GM23338 (cell line): ENCODE measurements around the gene UNC5B. TPM values are rescaled to one million over a fixed set of nuclear protein-coding genes. Genes with fewer than 3 reads are reported as not detected.

Experiments
- ATAC-seq: fragments of 200-7000 bp; cut with Tn5 transposase; 3 replicates; pipeline ENCODE4 v1.9.1; 2020
- DNase-seq: peaks from one replicate; pipeline ENCODE4 v3.0.0-alpha.2; 2015; ENCODE audit warnings: low spot score
- H2AFZ ChIP-seq: fragments of 200-600 bp; sonication (generic); 2 replicates; pipeline ENCODE4 v1.8.0; 2016; ENCODE audit warnings: antibody characterized with exemption, mild to moderate bottlenecking, moderate library complexity
- H3F3A ChIP-seq: fragments of 200-600 bp; sonication (generic); replicated peaks from 2 replicates; pipeline ENCODE4 v1.8.0; 2017; ENCODE audit warnings: antibody characterized with exemption, mixed run types, low read depth
- H3K27ac ChIP-seq: fragments of 200-600 bp; sonication (generic); 2 replicates; pipeline ENCODE4 v1.6.1; 2016; ENCODE audit warnings: low read depth
- H3K27me3 ChIP-seq: fragments of 200-600 bp; sonication (generic); 2 replicates; pipeline ENCODE4 v1.8.0; 2016; ENCODE audit warnings: mild to moderate bottlenecking, mixed run types, moderate library complexity; ENCODE audit not compliant: insufficient read depth
- H3K36me3 ChIP-seq: fragments of 200-600 bp; sonication (generic); 2 replicates; pipeline ENCODE4 v1.8.0; 2016; ENCODE audit warnings: mild to moderate bottlenecking; ENCODE audit not compliant: insufficient read depth
- H3K4me1 ChIP-seq: fragments of 200-600 bp; sonication (generic); 2 replicates; pipeline ENCODE4 v1.8.0; 2016; ENCODE audit warnings: mild to moderate bottlenecking, moderate library complexity; ENCODE audit not compliant: insufficient read depth
- H3K4me2 ChIP-seq: fragments of 200-600 bp; sonication (generic); 2 replicates; pipeline ENCODE4 v1.7.1; 2017; ENCODE audit warnings: mixed run types
- H3K4me3 ChIP-seq: fragments of 200-600 bp; sonication (generic); 2 replicates; pipeline ENCODE4 v1.6.1; 2016; ENCODE audit warnings: mixed run types
- H3K79me2 ChIP-seq: fragments of 200-600 bp; sonication (generic); replicated peaks from 2 replicates; pipeline ENCODE4 v1.8.0; 2017; ENCODE audit warnings: mild to moderate bottlenecking; ENCODE audit not compliant: insufficient read depth
- H3K9me2 ChIP-seq: fragments of 200-600 bp; sonication (generic); 2 replicates; pipeline ENCODE4 v1.8.0; 2017; ENCODE audit not compliant: insufficient read depth
- H4K20me1 ChIP-seq: fragments of 200-600 bp; sonication (generic); replicated peaks from 2 replicates; pipeline ENCODE4 v1.8.0; 2017; ENCODE audit warnings: mild to moderate bottlenecking; ENCODE audit not compliant: insufficient read depth
- H3K27ac Mint-ChIP-seq: 2 replicates; pipeline ENCODE4 v1.8.0; 2020; ENCODE audit warnings: inconsistent platforms, mild to moderate bottlenecking, moderate library complexity, mixed read lengths
- H3K27me3 Mint-ChIP-seq: 3 replicates; pipeline ENCODE4 v1.8.0; 2022; ENCODE audit warnings: low read depth, mild to moderate bottlenecking, moderate library complexity, mixed read lengths, inconsistent platforms; ENCODE audit not compliant: insufficient read depth, poor library complexity
- H3K36me3 Mint-ChIP-seq: 3 replicates; pipeline ENCODE4 v1.8.0; 2021; ENCODE audit warnings: low read depth, mild to moderate bottlenecking, inconsistent platforms, moderate library complexity, mixed read lengths
- H3K4me1 Mint-ChIP-seq: 3 replicates; pipeline ENCODE4 v1.8.0; 2020; ENCODE audit warnings: mild to moderate bottlenecking, inconsistent platforms, mixed read lengths
- H3K4me3 Mint-ChIP-seq: 3 replicates; pipeline ENCODE4 v1.8.0; 2021; ENCODE audit warnings: moderate library complexity, mild to moderate bottlenecking, inconsistent platforms, mixed read lengths
- H3K9me3 Mint-ChIP-seq: 3 replicates; pipeline ENCODE4 v1.8.0; 2020; ENCODE audit warnings: moderate library complexity, mild to moderate bottlenecking, inconsistent platforms, mixed read lengths
- ETS1 ChIP-seq: IDR thresholded peaks from 2 replicates; pipeline ENCODE4 v1.6.1; 2016; ENCODE audit warnings: antibody characterized with exemption
- EZH2 ChIP-seq: fragments of 200-600 bp; sonication (generic); IDR thresholded peaks from one replicate; pipeline ENCODE4 v1.8.0; 2017; ENCODE audit warnings: antibody characterized with exemption, mild to moderate bottlenecking, low read depth; ENCODE audit not compliant: unreplicated experiment
- NANOG ChIP-seq: IDR thresholded peaks from 2 replicates; pipeline ENCODE4 v1.6.1; 2016; ENCODE audit warnings: antibody characterized with exemption, borderline replicate concordance
- ZNF114 ChIP-seq: fragments of 250-450 bp; sonication (Bioruptor Pico); IDR thresholded peaks from 2 replicates; pipeline ENCODE4 v1.5.0; 2020; ENCODE audit warnings: mild to moderate bottlenecking, moderate library complexity
- ZNF331 ChIP-seq: fragments of 250-450 bp; sonication (Bioruptor Pico); IDR thresholded peaks from 2 replicates; pipeline ENCODE4 v1.5.0; 2020; ENCODE audit warnings: low read depth, mild to moderate bottlenecking, moderate library complexity
- polyA plus RNA-seq: library from polyadenylated mRNA; unstranded; fragments of >200 nt; fragmentation: Nextera tagmentation; extraction: Ambion mirVana; gene quantifications from 2 replicates; pipeline ENCODE4 v1.2.1, GENCODE V29; 2016
- total RNA-seq: library from RNA; depleted of rRNA; stranded (reverse); fragments of >200 nt; shearing (Covaris generic); gene quantifications from 2 replicates; pipeline ENCODE4 v1.2.3, GENCODE V29; 2014
- TF ChIP-seq, protein P1 (sequence below), 2 experiments: fragments of 200-600 bp in 1 of 2; sonication (generic) in 1 of 2; conservative IDR thresholded peaks; 2 replicates each; pipeline versions ENCODE4 v1.5.1 to v1.6.1; 2016 to 2017; ENCODE audit warnings: antibody characterized with exemption in 2 of 2, low read depth in 2 of 2, mild to moderate bottlenecking in 2 of 2, moderate library complexity in 1 of 2

Gene UNC5B
- total and polyA plus RNA-seq, 2 experiments from 2014 or later = 8.0 to 31.2 TPM

DNA sequence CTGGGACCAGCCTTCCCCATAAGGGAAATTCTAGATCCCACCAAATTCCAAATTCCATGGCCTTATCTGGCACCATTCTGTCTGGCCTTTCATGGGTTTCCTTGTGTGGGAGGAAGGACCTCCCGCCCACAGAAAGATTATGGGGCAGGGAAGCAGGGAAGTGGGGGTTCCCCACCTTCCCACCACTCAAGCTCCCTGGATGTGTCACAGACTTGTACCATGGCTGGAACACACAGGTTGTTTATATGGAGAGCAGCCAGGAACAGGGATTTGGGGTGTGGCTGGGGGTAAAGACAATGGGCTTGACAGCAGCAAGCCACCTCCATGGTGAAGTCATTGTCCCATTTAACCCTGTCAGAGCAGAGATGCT, 18.3 kb downstream of the UNC5B start:
- Histone ChIP-seq H3K4me2 (no peak overlapping the region), H3F3A (no peaks in the 10 kb centered on the region), H3K9me2 (no peaks in the 10 kb centered on the region), H3K4me1 (peaks cover 9% of the 10 kb centered on the region; the same call in 1 of the 2 replicates), H3K36me3 (no peaks in the 10 kb centered on the region), H4K20me1 (peaks cover 25% of the 10 kb centered on the region; the same call in 1 of the 2 replicates), H3K27ac (no peak overlapping the region), H3K27me3 (no peaks in the 10 kb centered on the region), H2AFZ (no peak overlapping the region), H3K79me2 (peaks cover 34% of the 10 kb centered on the region), H3K4me3 (no peak overlapping the region)
- ATAC-seq (no peak), DNase-seq (no peak)
- Mint-ChIP-seq H3K27me3 (peaks cover 7% of the 10 kb centered on the region), H3K9me3 (no peaks in the 10 kb centered on the region), H3K27ac (no peak overlapping the region), H3K4me1 (peaks cover 36% of the 10 kb centered on the region), H3K4me3 (no peak overlapping the region), H3K36me3 (peaks cover 2% of the 10 kb centered on the region; the same call in 1 of the 3 replicates)
- no peak for TF ChIP-seq NANOG

- no peak overlapping the region for H2AFZ ChIP-seq
- Mint-ChIP-seq H3K4me3 (no peak overlapping the region), H3K27ac (no peak overlapping the region), H3K9me3 (no peaks in the 10 kb centered on the region), H3K27me3 (peaks cover 12% of the 10 kb centered on the region), H3K36me3 (no peaks in the 10 kb centered on the region), H3K4me1 (peaks cover 42% of the 10 kb centered on the region)
- no peaks in the 10 kb centered on the region for H3F3A ChIP-seq
- H3K79me2 ChIP-seq = peaks cover 38% of the 10 kb centered on the region
- H3K27ac ChIP-seq = no peak overlapping the region
- peaks cover 24% of the 10 kb centered on the region; the same call in 1 of the 2 replicates for H4K20me1 ChIP-seq
- no peak for DNase-seq
- H3K4me3 ChIP-seq = no peak overlapping the region
- TF ChIP-seq, protein P1, sequence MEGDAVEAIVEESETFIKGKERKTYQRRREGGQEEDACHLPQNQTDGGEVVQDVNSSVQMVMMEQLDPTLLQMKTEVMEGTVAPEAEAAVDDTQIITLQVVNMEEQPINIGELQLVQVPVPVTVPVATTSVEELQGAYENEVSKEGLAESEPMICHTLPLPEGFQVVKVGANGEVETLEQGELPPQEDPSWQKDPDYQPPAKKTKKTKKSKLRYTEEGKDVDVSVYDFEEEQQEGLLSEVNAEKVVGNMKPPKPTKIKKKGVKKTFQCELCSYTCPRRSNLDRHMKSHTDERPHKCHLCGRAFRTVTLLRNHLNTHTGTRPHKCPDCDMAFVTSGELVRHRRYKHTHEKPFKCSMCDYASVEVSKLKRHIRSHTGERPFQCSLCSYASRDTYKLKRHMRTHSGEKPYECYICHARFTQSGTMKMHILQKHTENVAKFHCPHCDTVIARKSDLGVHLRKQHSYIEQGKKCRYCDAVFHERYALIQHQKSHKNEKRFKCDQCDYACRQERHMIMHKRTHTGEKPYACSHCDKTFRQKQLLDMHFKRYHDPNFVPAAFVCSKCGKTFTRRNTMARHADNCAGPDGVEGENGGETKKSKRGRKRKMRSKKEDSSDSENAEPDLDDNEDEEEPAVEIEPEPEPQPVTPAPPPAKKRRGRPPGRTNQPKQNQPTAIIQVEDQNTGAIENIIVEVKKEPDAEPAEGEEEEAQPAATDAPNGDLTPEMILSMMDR (conservative IDR thresholded peaks at IDR 0.05; ENCODE audit: low read depth in 2 of 2) = peak in 1 of 2 experiments; percentile 29; a peak in 2 of 4 replicates
- TF ChIP-seq ETS1 = no peak
- H3K9me2 ChIP-seq = no peaks in the 10 kb centered on the region
- H3K4me1 ChIP-seq = peaks cover 9% of the 10 kb centered on the region; the same call in 1 of the 2 replicates
- ATAC-seq = peak; percentile 17; the same call in 1 of the 3 replicates
- no peak overlapping the region for H3K4me2 ChIP-seq
- no peaks in the 10 kb centered on the region for H3K27me3 ChIP-seq
- H3K36me3 ChIP-seq = no peaks in the 10 kb centered on the region
Observed at GRCh38 chr10:71231206-71231605, 18.8 kb downstream of the UNC5B start.

GRCh38 chr10:71232089-71232998, 20.0 kb downstream of the UNC5B start:
- Histone ChIP-seq H3K27me3 (no peaks in the 10 kb centered on the region), H3K36me3 (no peaks in the 10 kb centered on the region), H3K9me2 (no peaks in the 10 kb centered on the region), H4K20me1 (peaks cover 14% of the 10 kb centered on the region; the same call in 1 of the 2 replicates), H2AFZ (no peak overlapping the region), H3K4me2 (no peak overlapping the region), H3K79me2 (peaks cover 32% of the 10 kb centered on the region), H3K4me3 (no peak overlapping the region), H3K27ac (no peak overlapping the region), H3K4me1 (peaks cover 13% of the 10 kb centered on the region), H3F3A (no peaks in the 10 kb centered on the region)
- Mint-ChIP-seq H3K4me1 (peaks cover 52% of the 10 kb centered on the region), H3K4me3 (no peak overlapping the region), H3K27me3 (peaks cover 12% of the 10 kb centered on the region), H3K9me3 (no peaks in the 10 kb centered on the region), H3K36me3 (no peaks in the 10 kb centered on the region), H3K27ac (no peak overlapping the region)
- DNase-seq (no peak), ATAC-seq (no peak)
- TF ChIP-seq ZNF331 (CRISPR knock-in tag) = no peak
- TF ChIP-seq EZH2 = no peak
- no peak for TF ChIP-seq ZNF114 (CRISPR knock-in tag)
- TF ChIP-seq ETS1 = no peak
